ES-I3 (cell line): Measurements from ENCODE around the gene SCAMP5.

Experiments
- H3K36me3 ChIP-seq: 2 replicates; pipeline ENCODE4 v1.6.1; 2013; ENCODE audit warnings: mild to moderate bottlenecking, low read length, control low read depth, moderate library complexity; ENCODE audit not compliant: insufficient read depth
- H3K4me1 ChIP-seq: 2 replicates; pipeline ENCODE4 v1.6.1; 2013; ENCODE audit warnings: mild to moderate bottlenecking, control low read depth, low read length; ENCODE audit not compliant: insufficient read depth
- H3K9ac ChIP-seq: 2 replicates; pipeline ENCODE4 v1.6.1; 2013; ENCODE audit warnings: low read depth, mild to moderate bottlenecking, low read length, moderate library complexity
- H3K9me3 ChIP-seq: 2 replicates; pipeline ENCODE4 v1.6.1; 2013; ENCODE audit warnings: mild to moderate bottlenecking, low read length, moderate library complexity; ENCODE audit not compliant: control insufficient read depth, insufficient read depth

Gene SCAMP5

DNA sequence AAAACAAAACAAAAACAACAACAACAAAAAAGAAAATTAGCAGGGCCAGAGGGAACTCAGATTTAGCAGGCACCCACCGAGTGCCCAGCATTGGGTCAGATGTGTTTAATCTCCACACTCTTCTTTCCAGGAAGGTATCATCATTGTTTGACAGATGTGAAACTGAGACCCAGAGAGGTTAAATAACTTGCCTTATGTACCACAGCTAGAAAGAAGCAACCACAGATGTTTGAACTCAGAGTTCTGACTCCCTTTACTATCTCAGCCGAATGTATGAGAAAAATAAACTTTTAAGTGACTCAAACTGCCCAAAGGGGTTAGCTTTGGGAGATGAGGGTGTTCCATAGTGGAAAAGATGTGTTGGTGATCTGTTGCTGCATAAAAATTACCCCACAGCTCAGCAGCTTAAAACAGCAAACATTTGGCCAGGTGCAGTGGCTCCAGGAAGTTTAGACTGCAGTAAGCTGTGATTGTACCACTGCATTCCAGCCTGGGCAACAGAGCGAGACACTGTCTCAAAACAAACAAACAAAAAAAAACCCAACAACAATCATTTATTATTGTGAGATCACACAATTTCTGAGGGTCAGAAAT, 34.3 kb upstream of the SCAMP5 start:
- peaks cover 3% of the 10 kb centered on the region; the same call in 1 of the 2 replicates for H3K4me1 ChIP-seq
- H3K9me3 ChIP-seq, result no peaks in the 10 kb centered on the region
- H3K9ac ChIP-seq, result no peak overlapping the region
- no peaks in the 10 kb centered on the region for H3K36me3 ChIP-seq

GRCh38 chr15:74961616-74962015, 33.7 kb upstream of the SCAMP5 start:
- Histone ChIP-seq H3K9me3 (no peaks in the 10 kb centered on the region), H3K36me3 (no peaks in the 10 kb centered on the region), H3K4me1 (peaks cover 3% of the 10 kb centered on the region; the same call in 1 of the 2 replicates), H3K9ac (no peak overlapping the region)

GRCh38 chr15:74962219-74962618, 33.1 kb upstream of the SCAMP5 start:
- no peaks in the 10 kb centered on the region for H3K9me3 ChIP-seq
- peaks cover 3% of the 10 kb centered on the region; the same call in 1 of the 2 replicates for H3K4me1 ChIP-seq
- H3K9ac ChIP-seq, result no peak overlapping the region
- no peaks in the 10 kb centered on the region for H3K36me3 ChIP-seq

DNA sequence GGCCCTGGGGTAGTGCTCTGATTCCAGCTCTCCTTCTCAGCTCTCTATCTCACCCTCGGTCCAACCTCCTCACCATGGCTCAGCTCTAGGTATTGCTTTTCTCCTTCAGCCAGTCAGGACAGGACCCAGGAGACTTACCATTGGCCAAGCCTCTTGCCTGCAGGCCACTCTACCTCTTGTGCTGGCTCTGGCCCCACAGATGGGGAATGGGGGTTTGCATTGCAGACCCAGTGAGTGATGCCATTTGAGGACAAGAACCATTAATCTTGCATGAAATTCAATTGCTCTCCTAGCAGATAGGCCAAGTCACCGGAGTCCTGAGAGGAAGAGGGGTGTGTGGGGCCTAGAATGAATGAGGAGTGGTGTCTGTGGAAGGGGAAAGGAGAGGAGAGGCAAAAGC, 32.7 kb upstream of the SCAMP5 start:
- Histone ChIP-seq H3K4me1 (peaks cover 3% of the 10 kb centered on the region; the same call in 1 of the 2 replicates), H3K9me3 (no peaks in the 10 kb centered on the region), H3K9ac (no peak overlapping the region), H3K36me3 (no peaks in the 10 kb centered on the region)

DNA sequence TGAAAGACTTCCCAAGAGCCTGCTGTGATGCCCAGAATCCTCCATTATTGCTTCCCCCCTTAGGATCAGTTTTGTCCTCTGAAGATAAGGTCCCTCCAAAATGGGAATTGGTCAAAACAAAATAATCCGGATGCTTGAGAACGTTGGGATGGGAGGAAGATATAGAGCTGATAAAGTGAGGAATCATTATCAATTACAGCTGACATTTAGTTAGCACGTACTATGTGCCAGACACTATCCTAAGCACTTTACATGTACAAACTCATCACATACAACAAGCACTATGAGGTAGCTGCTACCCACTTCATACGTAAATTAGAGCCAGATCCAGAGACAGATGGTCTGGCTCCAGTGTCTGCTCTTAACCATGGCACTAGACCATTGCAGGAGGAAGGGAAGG, 32.1 kb upstream of the SCAMP5 start:
- no peak overlapping the region for H3K9ac ChIP-seq
- no peaks in the 10 kb centered on the region for H3K36me3 ChIP-seq
- H3K9me3 ChIP-seq, result no peaks in the 10 kb centered on the region
- H3K4me1 ChIP-seq, result peaks cover 3% of the 10 kb centered on the region; the same call in 1 of the 2 replicates

DNA sequence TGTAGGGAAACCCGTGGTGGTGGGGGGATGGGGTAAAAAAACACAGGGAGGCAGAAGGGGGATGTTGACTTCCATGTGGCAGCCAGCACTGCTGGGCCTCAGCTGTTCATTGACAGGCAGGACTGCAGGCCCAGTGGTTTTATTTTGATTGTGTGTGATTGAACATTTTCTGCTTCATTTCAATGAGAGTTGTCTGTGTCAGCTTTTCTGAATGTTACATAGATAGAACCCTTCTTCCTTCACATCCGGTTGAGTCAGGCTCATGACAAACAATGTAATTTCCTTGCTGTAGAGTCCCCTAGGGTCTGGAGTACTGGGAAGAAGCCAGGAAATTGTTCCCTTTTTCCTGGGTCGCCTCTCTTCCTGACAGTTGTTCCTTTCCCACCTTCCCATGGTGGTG, 30.6 kb upstream of the SCAMP5 start:
- Histone ChIP-seq H3K36me3 (no peaks in the 10 kb centered on the region), H3K9me3 (no peaks in the 10 kb centered on the region), H3K9ac (no peak overlapping the region), H3K4me1 (peaks cover 3% of the 10 kb centered on the region; the same call in 1 of the 2 replicates)

- Histone ChIP-seq H3K36me3 (no peaks in the 10 kb centered on the region), H3K9ac (no peak overlapping the region), H3K4me1 (peaks cover 3% of the 10 kb centered on the region; the same call in 1 of the 2 replicates), H3K9me3 (no peaks in the 10 kb centered on the region)
Measured at GRCh38 chr15:74967670-74968069, 27.7 kb upstream of the SCAMP5 start.

DNA sequence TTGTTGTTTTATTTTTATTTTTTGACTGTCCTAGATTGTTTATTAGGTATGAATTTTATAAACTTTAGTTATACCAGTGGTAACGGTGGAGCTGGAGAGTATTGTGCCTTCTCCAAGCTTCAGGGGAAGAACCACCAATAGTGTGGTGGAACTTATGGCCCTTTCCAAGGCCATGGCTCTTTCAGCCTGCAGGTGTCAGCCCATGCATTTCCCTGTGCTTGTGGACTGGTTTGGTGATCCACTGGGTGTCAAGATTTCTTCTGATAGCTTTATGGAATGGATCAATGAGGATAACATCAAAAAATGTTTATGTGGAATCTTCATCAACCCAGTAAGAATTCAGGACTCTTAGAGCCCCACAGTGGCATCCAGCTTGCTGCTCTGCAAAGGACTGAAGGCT, 19.2 kb upstream of the SCAMP5 start:
- peaks cover 8% of the 10 kb centered on the region for H3K4me1 ChIP-seq
- no peaks in the 10 kb centered on the region for H3K36me3 ChIP-seq
- H3K9ac ChIP-seq, result no peak overlapping the region

GRCh38 chr15:74977599-74977998, 17.8 kb upstream of the SCAMP5 start:
- Histone ChIP-seq H3K36me3 (no peaks in the 10 kb centered on the region), H3K9me3 (no peaks in the 10 kb centered on the region), H3K9ac (no peak overlapping the region), H3K4me1 (peaks cover 8% of the 10 kb centered on the region)

More for the DNA sequence above, 19.2 kb upstream of the SCAMP5 start:
- no peaks in the 10 kb centered on the region for H3K9me3 ChIP-seq

GRCh38 chr15:74978077-74978476, 17.3 kb upstream of the SCAMP5 start:
- no peaks in the 10 kb centered on the region for H3K36me3 ChIP-seq
- no peaks in the 10 kb centered on the region for H3K9me3 ChIP-seq
- H3K4me1 ChIP-seq, result peaks cover 8% of the 10 kb centered on the region
- no peak overlapping the region for H3K9ac ChIP-seq

DNA sequence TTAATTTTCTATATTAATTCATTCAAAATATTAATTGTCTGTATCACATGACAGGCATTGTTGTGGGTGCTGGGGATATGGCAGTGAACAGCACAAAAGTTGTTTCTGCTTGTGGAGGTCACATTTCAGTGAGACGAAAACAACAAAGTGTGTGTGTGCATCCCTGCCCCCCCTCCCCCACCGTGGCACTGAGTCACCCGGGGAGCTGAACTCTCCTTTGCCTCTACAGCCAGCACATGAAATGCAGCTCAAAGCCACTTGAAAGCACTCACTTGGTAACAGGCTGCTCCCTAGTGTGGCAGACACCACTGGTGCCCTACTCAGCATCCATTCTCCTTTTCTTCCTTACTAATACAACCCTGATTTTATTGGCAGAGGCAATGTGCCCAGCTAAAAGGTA, 16.9 kb upstream of the SCAMP5 start:
- no peak overlapping the region for H3K9ac ChIP-seq
- no peaks in the 10 kb centered on the region for H3K36me3 ChIP-seq
- H3K4me1 ChIP-seq, result peaks cover 8% of the 10 kb centered on the region
- H3K9me3 ChIP-seq, result no peaks in the 10 kb centered on the region

DNA sequence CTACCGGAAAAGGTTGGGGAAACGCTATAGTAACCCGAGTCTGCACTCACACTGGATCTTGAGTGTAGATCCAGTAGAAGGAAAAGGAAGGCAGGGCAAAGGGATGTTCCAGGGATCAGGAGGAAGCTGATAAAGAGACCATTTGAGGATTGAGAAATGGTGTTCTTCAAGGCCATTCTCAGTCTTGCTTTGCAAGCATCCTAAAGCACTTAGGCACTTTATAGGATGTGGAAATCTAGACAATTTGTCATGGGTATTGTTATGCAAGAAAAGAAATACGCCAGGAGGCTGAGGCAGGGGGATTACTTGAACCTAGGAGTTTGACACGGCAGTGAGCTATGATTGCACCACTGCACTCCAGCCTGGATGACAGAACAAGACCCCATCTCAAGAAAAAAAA, 13.2 kb upstream of the SCAMP5 start:
- Histone ChIP-seq H3K9ac (no peak overlapping the region), H3K36me3 (no peaks in the 10 kb centered on the region), H3K4me1 (peaks cover 8% of the 10 kb centered on the region), H3K9me3 (no peaks in the 10 kb centered on the region)

DNA sequence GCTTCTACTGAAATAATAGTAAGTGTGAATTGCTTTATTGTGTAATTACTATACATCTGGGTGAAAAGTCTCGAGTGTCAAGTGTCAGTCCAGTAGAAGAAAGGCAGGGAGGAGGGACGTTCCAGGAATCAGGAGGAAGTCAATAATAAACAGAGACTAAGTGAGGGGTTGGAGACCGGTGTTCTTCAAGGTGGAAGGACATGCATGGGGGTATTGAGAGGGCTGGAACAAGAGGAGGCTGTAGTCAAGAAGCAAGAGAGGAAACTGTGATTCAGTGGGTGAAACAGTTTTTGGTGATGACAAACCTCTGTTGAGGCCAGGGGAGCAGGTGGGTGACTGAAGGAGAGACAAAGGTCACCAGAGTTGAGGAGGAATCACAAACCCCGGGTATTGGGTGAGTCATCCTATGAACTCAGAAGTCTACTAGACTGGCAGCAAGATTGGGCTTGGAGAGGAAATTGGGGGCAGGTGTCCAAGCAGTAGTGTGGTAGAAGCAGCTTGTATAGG, 11.6 kb upstream of the SCAMP5 start:
- no peaks in the 10 kb centered on the region for H3K9me3 ChIP-seq
- H3K36me3 ChIP-seq, result no peaks in the 10 kb centered on the region
- peaks cover 2% of the 10 kb centered on the region for H3K4me1 ChIP-seq
- no peak overlapping the region for H3K9ac ChIP-seq

GRCh38 chr15:74988007-74988800, 7.2 kb upstream of the SCAMP5 start:
- no peaks in the 10 kb centered on the region for H3K36me3 ChIP-seq
- no peaks in the 10 kb centered on the region for H3K9me3 ChIP-seq
- H3K4me1 ChIP-seq, result no peaks in the 10 kb centered on the region
- no peak overlapping the region for H3K9ac ChIP-seq

- no peaks in the 10 kb centered on the region for H3K36me3 ChIP-seq
Measured at GRCh38 chr15:74989527-74989926, 5.8 kb upstream of the SCAMP5 start.

More at GRCh38 chr15:74989527-74989926, 5.8 kb upstream of the SCAMP5 start:
- no peak overlapping the region for H3K9ac ChIP-seq
- no peaks in the 10 kb centered on the region for H3K9me3 ChIP-seq
- H3K4me1 ChIP-seq, result no peaks in the 10 kb centered on the region
